Muscle layer of duodenum (tissue), 2 donors: ENCODE data around the gene TAF15.

ENCODE experiments used
- H3K27ac ChIP-seq: one replicate; pipeline ENCODE4 v1.7.0; 2013; ENCODE audit warnings: mild to moderate bottlenecking, low read length
- H3K27me3 ChIP-seq: one replicate; pipeline ENCODE4 v1.7.0; 2013; ENCODE audit warnings: low read depth, mild to moderate bottlenecking, control low read depth, low read length
- H3K36me3 ChIP-seq, 2 donors: one replicate each; pipeline ENCODE4 v1.7.0; 2013; ENCODE audit warnings: low read length in 2 of 2, control low read depth in 1 of 2, mild to moderate bottlenecking in 1 of 2; ENCODE audit not compliant: insufficient read depth in 2 of 2, control insufficient read depth in 1 of 2
- H3K4me1 ChIP-seq, 2 donors: one replicate each; pipeline ENCODE4 v1.7.0; 2013; ENCODE audit warnings: low read length in 2 of 2, mild to moderate bottlenecking in 2 of 2, control low read depth in 1 of 2, moderate library complexity in 1 of 2; ENCODE audit not compliant: insufficient read depth in 2 of 2, control insufficient read depth in 1 of 2
- H3K4me3 ChIP-seq, 2 donors: one replicate each; pipeline ENCODE4 v1.7.0; 2013; ENCODE audit warnings: low read length in 2 of 2, low read depth in 1 of 2, mild to moderate bottlenecking in 1 of 2
- H3K9me3 ChIP-seq, 2 donors: one replicate each; pipeline ENCODE4 v1.7.0; 2013; ENCODE audit warnings: low read length in 2 of 2, control low read depth in 1 of 2, mild to moderate bottlenecking in 1 of 2; ENCODE audit not compliant: control insufficient read depth in 1 of 2
- donor health status: healthy.

The TAF15 gene

DNA sequence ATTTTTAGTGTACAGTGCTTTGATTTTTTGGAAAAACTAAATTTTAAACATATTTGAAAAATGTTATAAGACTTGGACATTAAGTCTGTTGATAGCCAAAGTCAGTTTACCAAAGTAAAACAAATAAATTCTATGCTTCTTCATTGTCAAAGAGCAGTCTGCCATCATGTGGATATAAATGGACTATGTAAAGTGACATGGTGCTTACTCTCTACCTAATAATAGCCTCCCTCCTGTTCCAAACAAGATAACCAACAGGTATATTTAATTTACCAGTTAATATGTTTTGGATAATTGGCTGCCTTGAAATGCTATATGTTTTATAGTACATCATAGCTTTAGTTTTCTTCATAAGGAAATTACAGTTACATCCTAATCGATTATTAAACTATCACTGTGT, 15.9 kb downstream of the TAF15 start:
- Histone ChIP-seq H3K4me3 (no peak overlapping the region), H3K4me1 (no peaks in the 10 kb centered on the region), H3K27me3 (no peaks in the 10 kb centered on the region), H3K9me3 (no peaks in the 10 kb centered on the region), H3K27ac (no peak overlapping the region), H3K36me3 (peaks cover 49 to 55% of the 10 kb centered on the region in 2 donors)

DNA sequence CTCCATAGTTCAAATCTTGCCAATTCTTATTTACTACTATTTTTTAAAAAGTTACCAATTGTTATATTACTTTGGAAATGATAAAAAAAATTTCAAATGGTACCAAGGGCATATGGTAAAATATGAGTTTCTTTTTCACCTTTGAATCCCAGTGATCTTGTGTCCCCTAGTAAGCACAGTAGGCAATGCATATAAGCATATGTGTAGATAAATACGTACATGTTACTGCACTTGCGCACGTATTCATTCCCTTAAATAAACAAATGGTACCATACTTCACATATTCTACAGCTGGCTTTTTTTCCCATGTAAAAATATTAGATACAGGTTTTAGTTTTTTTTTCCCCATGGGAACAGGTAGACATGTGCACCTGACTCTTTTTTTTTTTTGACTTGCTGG, 31.8 kb downstream of the TAF15 start:
- peaks cover 43 to 88% of the 10 kb centered on the region in 2 donors for H3K36me3 ChIP-seq
- H3K27ac ChIP-seq = no peak overlapping the region
- H3K9me3 ChIP-seq = no peaks in the 10 kb centered on the region
- no peaks in the 10 kb centered on the region for H3K27me3 ChIP-seq
- no peak overlapping the region for H3K4me3 ChIP-seq
- no peaks in the 10 kb centered on the region for H3K4me1 ChIP-seq

DNA sequence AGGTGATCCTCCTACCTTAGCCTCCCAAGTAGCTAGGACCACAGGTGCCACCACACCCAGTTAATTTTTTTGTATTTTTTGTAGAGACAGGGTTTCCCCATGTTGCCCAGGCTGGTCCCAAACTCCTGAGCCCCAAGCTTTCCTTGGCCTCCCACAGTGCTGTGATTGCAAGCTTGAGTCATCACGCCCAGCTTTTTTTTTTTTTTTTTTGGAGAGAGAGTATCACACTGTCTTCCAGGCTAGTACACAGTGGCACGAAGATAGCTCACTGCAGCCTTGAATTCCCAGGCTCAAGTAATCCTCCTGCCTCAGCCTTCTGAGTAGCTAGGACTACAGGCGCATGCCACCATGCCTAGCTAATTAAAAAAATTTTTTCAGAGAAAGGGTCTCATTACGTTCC, 32.2 kb downstream of the TAF15 start:
- Histone ChIP-seq H3K4me3 (no peak overlapping the region), H3K9me3 (no peaks in the 10 kb centered on the region), H3K36me3 (peaks cover 43 to 87% of the 10 kb centered on the region in 2 donors), H3K27ac (no peak overlapping the region), H3K4me1 (no peaks in the 10 kb centered on the region), H3K27me3 (no peaks in the 10 kb centered on the region)

DNA sequence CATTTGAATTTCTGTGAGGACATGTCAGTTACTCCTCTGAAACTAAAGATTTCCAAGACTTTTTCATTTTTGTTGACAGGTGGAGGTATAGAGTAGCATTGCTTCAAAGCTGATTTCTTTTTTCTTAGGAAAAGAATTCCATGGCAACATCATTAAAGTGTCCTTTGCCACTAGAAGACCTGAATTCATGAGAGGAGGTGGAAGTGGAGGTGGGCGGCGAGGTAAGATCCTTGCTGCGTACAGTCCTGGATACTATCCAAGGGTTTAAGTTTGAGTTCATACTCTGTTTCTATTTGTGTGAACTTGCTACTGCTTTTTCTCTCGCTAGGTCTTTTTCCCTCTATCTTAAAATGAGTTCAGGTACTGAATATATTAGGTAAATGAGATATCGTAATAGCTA, 33.0 kb downstream of the TAF15 start:
- H3K9me3 ChIP-seq = no peaks in the 10 kb centered on the region
- no peak overlapping the region for H3K4me3 ChIP-seq
- peaks cover 42 to 82% of the 10 kb centered on the region in 2 donors for H3K36me3 ChIP-seq
- no peaks in the 10 kb centered on the region for H3K27me3 ChIP-seq
- no peak overlapping the region for H3K27ac ChIP-seq
- no peaks in the 10 kb centered on the region for H3K4me1 ChIP-seq

DNA sequence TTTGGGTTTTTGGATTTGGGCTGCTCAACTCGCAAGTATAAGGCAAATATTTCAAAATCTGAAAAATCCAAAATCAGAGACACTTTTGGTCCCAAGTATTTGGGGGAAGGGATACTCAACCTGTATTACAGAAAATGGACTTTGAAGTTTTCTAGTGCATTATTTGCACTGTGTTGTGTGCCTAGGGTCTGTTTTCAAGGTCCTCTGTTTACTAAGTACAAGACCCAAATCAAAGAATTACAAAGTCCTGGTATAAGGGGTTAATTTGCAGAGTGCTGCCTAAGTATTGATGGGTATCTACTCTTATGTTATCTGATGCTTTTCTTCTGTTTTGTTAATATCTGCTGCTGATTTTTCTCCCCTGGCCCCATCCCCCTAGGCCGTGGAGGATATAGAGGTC, 34.4 kb downstream of the TAF15 start:
- Histone ChIP-seq H3K4me3 (no peak overlapping the region), H3K9me3 (no peaks in the 10 kb centered on the region), H3K27ac (no peak overlapping the region), H3K36me3 (peaks cover 45 to 77% of the 10 kb centered on the region in 2 donors), H3K4me1 (no peaks in the 10 kb centered on the region), H3K27me3 (no peaks in the 10 kb centered on the region)

DNA sequence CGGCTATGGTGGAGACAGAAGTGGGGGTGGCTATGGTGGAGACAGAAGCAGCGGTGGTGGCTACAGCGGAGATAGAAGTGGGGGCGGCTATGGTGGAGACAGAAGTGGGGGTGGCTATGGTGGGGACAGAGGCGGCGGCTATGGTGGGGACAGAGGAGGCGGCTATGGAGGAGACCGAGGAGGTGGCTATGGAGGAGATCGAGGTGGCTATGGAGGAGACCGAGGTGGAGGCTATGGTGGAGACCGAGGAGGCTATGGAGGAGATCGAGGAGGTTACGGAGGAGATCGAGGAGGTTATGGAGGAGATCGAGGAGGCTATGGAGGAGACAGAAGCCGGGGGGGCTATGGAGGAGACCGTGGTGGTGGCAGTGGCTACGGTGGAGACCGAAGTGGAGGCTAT, 35.3 kb downstream of the TAF15 start:
- no peaks in the 10 kb centered on the region for H3K27me3 ChIP-seq
- H3K9me3 ChIP-seq = no peaks in the 10 kb centered on the region
- peaks cover 43 to 77% of the 10 kb centered on the region in 2 donors for H3K36me3 ChIP-seq
- no peak overlapping the region for H3K27ac ChIP-seq
- H3K4me3 ChIP-seq = no peak overlapping the region
- no peaks in the 10 kb centered on the region for H3K4me1 ChIP-seq

DNA sequence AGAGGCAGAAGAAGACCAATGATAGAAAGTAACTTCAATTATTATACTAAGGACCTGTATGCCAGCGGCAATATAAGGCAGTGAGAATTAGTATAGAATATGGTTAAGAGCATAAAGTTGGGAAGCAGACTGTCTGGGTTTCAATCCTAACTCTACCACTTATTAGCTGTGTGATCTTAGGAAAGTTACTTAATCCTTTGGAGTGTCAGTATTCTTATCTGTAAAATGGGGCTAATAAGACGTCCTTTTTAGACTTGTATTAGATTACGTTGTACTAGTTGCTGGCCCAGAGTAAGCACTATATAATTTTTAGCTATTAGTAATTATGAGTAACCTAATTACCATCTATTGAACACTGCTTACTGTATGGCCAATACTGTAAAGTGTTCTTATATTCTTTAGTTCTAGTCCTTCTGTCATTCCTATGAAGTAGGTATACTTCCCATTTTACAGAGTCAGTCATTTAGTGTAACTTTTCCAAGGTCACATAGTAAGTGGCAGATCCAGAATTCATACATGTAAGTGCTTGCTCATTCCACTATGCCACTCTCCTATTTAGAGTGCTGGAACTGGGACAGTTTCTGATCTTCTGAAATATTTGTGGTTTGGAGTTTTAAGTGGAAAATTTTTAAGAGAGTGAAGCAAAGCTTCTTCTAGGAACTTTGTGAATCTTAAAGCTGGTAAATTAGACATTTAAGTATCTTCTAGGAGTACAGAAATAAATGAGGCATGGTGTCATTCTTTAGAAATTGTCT, 36.9 kb downstream of the TAF15 start:
- H3K9me3 ChIP-seq = no peaks in the 10 kb centered on the region
- no peak overlapping the region for H3K4me3 ChIP-seq
- H3K36me3 ChIP-seq = peaks cover 43 to 65% of the 10 kb centered on the region in 2 donors
- H3K27ac ChIP-seq = no peak overlapping the region
- no peaks in the 10 kb centered on the region for H3K27me3 ChIP-seq
- H3K4me1 ChIP-seq = no peaks in the 10 kb centered on the region

DNA sequence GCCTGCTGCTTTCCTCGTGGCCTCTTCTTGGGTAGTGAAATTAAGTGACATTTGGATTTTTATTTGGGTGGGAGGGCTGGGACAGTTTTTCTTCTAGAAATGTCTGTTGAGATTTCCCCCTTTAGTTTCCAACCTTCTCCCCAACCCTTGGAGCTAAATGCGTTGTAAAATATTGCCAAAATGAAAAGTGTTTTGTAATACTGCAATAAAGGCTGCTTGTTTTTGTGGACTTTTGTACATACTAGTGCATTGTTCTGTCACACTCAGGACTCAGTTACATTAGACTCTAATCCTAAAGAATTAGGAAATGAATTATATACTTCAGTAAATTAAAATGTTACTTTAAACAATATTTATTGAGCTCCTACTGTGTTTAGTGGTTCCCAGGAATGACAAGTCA, 37.7 kb downstream of the TAF15 start:
- Histone ChIP-seq H3K4me1 (no peaks in the 10 kb centered on the region), H3K9me3 (no peaks in the 10 kb centered on the region), H3K4me3 (no peak overlapping the region), H3K27me3 (no peaks in the 10 kb centered on the region), H3K27ac (no peak overlapping the region), H3K36me3 (peaks cover 40 to 57% of the 10 kb centered on the region in 2 donors)

DNA sequence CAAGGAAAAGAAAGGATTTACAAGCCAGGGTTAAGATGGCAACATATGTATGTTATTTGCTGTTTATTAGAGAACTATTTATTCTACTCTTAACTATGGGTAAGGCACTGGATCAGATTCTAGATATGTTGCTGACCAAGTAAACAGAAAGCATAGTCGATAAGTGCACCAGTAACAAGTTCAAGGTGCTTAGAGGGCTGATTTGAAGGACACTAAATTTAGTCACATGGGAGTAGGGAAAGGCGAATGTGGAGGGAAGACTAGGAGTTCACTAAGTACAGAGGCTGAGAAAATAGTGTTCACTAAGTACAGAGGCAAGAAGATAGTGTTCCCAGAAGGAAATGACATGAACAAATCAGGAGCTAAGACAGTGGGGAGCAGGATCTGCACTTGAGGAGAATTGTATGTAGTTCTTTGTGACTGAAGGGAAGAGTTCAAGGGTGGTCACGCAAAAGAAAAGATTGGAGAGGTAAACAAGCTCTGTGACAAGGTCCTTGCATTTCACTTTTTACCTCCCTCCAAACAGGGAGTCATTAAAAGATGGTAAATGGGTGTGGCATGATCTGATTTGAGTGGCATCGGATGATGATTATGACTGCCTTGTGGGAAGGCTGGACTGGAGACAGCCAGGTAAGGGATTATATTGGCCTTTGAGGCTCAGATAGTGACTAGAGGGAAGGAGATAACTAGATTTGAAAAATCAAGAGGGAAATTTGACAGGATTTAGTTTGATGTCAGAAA, 38.5 kb downstream of the TAF15 start:
- H3K27me3 ChIP-seq = no peaks in the 10 kb centered on the region
- no peaks in the 10 kb centered on the region for H3K9me3 ChIP-seq
- peaks cover 37 to 49% of the 10 kb centered on the region in 2 donors for H3K36me3 ChIP-seq
- H3K27ac ChIP-seq = no peak overlapping the region
- H3K4me1 ChIP-seq = no peaks in the 10 kb centered on the region
- H3K4me3 ChIP-seq = no peak overlapping the region

DNA sequence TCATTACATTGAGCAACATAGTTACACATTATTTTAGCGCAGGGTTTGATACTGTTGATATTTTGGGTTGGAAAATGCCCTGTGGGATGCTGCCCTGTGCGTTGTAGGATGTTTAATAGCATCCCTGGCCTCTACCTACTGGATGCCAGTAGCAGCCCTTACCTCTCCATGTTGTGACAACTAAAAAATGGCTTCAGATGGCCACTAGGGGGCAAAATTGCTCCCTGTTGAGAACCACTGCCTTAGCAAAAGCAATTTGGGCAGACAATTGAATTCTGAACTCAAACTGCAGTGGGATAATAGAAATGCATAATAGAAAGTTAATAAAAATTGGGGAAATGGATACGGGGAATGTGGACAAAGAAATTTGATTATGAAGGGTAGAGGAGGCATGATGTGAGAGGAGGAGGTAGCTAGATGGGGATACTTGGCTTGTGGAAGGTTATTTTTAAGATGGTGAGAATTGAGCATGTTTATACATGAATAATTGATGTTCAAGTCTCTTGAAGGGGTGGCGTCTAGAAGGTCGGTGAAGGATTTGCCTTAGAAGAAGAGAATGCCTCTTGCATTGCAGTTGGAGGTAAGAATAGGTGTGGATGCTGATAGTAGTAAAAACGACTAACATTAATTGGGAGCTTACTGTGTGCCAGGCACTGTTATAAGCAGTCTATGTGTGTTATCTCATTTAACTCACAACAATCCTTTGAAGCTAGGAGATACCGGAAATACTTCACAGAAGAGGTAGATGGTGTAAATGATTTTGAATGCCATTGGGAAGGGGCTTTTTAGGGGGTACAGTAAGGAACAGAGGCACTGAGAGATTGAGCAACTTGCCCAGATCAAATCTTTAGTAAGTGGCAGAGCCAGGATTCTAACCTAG, 40.4 kb downstream of the TAF15 start:
- no peaks in the 10 kb centered on the region for H3K9me3 ChIP-seq
- no peaks in the 10 kb centered on the region for H3K4me1 ChIP-seq
- H3K27ac ChIP-seq = no peak overlapping the region
- no peaks in the 10 kb centered on the region for H3K27me3 ChIP-seq
- peaks cover 22 to 32% of the 10 kb centered on the region in 2 donors for H3K36me3 ChIP-seq
- no peak overlapping the region for H3K4me3 ChIP-seq

DNA sequence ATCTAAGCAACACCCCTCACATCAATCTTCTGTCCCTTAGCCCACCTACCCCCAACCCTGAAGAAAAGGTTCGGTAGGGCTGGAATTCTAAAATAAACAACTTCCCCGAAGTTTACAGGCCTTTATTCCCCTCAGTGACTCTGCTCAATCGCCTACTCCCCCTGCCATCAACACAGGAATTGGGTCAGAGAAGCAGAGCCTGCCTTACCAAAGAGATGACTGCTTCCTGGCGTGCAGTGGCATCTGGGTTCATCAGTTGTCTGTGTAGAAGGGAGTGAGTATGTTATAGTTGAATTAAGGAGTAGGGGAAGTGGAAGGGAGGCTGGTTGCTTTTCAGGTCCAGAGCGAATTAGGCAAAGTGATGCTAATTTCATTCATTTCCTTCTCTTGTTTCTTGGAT, 46.7 kb downstream of the TAF15 start:
- Histone ChIP-seq H3K36me3 (peaks cover 0 to 10% of the 10 kb centered on the region in 2 donors), H3K9me3 (no peaks in the 10 kb centered on the region), H3K27me3 (no peaks in the 10 kb centered on the region), H3K4me1 (no peaks in the 10 kb centered on the region), H3K4me3 (no peak overlapping the region), H3K27ac (no peak overlapping the region)
